Stimulated activated naive CD4-positive, alpha-beta T cell treated with Interleukin-2 at 50 U/mL for 16 hours (primary cell): ENCODE measurements around the gene AMIGO3.

Experiments used
- DNase-seq: peaks from one replicate; lab custom pipeline; 2025; lab: John Stamatoyannopoulos, UW

Gene AMIGO3

GRCh38 chr3:49724586-49724985 is 5.1 kb upstream of the AMIGO3 start:
- DNase-seq = no peak

DNA sequence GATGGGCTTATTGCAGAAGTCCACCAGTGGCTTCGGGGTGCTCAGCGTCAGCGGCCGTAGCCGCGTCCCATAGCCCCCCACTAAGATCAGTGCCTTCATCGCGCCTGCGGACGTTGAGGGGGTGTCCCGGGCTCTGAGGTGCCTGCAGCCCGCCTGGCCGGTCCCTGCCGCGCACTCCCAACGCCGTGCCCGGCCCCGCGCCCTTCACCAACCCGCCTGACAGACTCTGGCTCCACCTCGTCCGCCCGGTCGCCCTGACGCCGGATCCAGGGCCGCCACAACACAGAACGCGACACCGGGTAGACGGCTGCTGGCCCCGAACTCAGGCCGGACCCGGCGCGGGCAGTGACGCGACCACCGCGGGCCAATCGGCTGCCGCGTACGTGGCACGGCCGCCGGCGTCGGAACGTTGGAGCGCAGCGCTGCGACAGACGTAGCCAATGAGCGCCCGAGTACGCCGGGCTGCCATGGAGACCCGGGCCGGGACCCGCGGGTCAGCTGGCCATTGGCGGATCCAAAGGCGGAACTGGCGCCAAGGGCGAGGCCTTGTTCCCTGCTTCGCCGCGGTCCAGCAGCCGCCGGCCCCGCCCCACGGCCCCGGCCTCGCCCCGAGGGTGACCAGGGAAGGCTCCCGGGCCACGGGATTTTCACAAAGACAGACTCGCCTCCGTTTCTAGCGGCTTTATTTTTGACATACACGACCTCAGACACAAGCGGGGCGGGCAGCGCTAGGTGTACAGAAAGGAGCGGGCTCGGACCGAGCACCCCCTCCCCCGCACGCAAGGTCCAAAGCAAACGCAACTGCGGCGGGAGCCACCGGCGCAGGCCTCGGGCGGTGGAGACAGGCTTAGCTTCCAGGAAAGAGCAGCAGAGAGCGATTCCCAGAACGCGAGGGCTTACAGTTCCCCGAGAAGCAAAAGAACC is 4.4 kb upstream of the AMIGO3 start, which contains the start of gene GMPPB:
TSS of gene GMPPB (minus strand) at position 324 of the 924 bp plus-strand sequence. CDS start at position 99, 225 bp downstream.
- peak; percentile 92 for DNase-seq

GRCh38 chr3:49723296-49723627 is 3.8 kb upstream of the AMIGO3 start:
- peak; percentile 54 for DNase-seq

DNA sequence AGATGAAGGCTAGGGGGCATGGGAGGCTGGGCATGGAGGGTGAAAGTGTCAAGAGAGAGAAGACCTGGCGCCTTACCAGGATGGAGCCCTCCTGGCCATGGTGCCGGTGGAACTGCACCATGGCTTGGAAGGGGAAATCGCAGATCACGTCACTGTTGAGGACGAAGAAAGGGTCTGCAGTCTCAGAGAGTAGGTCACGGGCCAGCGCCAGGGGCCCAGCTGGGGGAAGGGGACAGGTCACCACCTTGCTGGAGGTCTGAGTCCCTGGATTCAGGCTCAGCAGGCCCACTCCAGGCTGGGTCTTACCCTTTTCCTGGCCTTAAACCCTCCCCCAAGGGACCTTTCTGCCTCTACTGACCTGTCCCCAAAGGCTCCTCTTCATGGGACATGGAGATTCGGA is 3.4 kb upstream of the AMIGO3 start:
- DNase-seq = no peak

GRCh38 chr3:49721896-49722781 is 2.7 kb upstream of the AMIGO3 start:
- no peak for DNase-seq

DNA sequence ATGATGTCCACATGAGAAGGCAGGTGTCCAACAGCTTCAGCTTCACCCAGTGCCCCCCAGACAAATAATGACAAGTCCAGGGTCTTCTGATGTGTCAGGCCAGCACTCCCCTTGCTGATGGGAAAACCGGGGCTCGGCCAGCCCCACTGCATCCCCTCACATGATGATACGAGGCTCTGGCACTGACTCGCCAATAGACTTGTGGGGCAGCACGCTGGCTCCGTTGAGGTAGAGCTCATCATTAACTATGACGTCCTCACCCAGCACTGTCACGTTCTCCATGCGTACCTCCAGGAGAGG is 2.1 kb upstream of the AMIGO3 start:
- DNase-seq = no peak

GRCh38 chr3:49720855-49721595 is 1.5 kb upstream of the AMIGO3 start:
- no peak for DNase-seq

DNA sequence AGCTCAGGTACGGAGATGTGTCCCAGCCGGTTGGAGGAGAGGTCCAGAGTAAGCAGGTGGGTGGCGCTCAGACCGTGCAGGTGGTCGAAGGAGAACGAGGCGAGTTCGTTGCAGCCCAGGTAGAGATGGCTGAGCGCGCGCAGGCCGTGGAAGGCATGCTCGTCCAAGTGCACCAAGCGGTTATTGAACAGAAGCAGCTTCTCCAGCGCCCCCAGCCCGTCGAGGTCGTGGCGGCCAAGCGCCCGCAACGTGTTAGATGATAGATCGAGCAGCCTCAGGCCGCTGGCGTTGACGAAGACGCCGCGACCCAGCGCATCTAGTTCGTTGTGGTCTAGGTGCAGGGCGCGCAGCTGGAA is 648 bp downstream of the AMIGO3 start:
- no peak for DNase-seq

- no peak for DNase-seq
Observed at GRCh38 chr3:49717959-49718857, 1.3 kb downstream of the AMIGO3 start.

- no peak for DNase-seq
Observed at GRCh38 chr3:49717211-49717958, 2.1 kb downstream of the AMIGO3 start.

- DNase-seq = no peak
Observed at GRCh38 chr3:49716691-49717210, 2.7 kb downstream of the AMIGO3 start.

DNA sequence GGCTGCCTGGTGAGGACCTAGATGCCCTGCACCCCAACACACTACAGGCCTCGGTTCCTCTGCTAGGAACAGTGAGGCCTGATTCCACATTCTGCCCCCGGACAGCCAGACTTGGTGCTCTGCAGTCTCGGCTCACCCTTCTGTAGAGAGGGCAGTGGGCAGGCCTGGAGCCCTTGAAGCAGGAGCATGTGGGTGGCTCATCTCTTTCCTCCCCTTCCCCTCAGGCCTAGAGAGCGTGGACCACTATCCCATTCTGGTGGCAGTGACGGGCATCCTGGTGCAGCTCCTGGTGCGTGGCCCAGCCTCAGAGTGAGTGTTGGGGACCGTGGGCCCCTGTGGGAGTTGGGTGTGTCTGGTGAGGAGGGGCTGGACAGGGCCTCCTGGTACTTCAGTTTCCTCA is 3.3 kb downstream of the AMIGO3 start:
- DNase-seq = no peak

DNA sequence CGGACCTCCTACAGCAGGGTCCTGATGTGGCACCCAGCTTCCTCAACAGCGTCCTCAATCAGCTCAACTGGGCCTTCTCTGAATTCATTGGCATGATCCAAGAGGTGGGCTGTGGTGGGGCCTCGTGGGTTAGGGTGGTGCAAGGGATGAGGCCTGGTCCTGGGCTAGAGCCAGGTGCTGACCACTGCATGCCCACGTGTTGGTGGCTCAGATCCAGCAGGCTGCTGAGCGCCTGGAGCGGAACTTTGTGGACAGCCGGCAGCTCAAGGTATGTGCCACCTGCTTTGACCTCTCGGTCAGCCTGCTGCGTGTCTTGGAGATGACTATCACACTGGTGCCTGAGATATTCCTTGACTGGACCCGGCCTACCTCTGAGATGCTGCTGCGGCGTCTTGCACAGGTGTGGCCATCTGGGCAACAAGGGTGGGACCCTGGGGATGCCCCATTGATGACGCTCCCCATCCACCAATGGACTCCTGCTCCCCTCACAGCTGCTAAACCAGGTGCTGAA is 3.8 kb downstream of the AMIGO3 start:
- no peak for DNase-seq

DNA sequence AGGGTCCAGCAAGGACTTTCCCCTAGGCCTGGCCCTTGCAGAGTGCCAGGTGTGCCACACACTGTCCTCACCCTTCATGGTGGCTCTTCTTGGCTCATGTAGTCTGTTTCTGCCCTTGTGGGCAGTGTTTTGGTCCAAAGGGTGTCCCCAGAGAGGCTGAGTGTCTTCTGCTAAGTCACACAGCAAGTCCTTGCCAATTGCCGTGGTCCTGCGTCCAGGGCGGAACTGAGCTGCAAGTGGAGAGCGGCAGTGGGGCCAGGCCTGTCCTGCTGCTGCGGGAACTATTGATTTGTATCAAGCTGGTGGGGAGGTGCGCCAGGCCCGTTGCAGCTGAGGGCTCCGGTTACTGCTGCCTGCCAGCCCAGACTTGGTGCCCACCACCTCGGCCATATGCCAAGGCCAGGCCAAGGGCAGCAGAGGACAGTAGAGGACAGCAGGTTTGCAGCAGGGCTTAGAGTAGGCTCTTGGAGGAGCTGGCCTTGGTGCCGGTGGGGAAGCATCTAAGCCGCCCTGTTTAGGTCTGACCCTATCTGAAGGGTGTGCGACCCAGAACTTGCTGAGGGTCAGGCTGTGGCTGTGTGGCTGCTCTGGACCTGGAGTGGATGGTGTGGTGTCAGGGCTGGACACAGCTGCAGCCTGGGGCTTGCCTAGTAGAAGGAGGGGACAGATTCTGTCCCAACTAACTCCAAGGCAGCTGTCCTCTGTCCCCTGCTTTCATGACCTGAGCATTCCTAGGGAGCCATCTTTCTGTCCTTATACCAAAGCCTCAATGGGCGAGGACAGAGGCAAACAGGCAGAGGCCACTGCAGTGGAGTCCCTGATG is 4.5 kb downstream of the AMIGO3 start:
- DNase-seq = no peak

DNA sequence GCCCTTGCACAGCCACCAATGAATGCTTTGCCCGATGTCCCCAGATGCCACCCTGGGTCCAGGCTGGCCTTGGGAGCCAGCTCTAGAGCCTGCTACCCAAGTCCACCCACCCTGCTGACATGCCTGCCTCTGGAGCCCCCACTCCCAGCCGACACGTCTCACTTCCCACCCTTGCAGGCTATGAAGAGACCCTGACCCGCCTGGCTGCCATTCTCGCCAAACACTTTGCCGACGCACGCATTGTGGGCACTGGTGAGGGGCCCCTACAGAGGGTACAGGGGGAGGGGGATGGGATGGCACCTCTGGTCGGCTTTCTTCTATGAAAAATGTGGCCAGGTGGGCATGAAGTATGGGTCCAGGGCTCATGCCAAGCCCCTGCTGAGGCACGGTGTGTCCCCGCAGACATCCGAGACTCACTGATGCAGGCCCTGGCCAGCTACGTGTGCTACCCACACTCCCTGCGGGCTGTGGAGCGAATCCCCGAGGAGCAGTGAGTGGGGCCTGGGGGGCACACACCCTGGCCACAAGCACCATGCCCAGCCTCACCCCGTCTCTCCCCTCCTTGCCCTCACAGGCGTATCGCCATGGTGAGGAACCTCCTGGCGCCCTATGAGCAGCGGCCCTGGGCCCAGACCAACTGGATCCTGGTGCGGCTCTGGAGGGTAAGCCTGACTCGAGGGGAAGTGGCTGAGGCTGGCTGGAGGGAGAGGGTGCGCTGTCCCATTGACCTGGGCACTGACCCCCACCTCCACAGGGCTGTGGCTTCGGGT is 6.0 kb downstream of the AMIGO3 start:
- DNase-seq = no peak

DNA sequence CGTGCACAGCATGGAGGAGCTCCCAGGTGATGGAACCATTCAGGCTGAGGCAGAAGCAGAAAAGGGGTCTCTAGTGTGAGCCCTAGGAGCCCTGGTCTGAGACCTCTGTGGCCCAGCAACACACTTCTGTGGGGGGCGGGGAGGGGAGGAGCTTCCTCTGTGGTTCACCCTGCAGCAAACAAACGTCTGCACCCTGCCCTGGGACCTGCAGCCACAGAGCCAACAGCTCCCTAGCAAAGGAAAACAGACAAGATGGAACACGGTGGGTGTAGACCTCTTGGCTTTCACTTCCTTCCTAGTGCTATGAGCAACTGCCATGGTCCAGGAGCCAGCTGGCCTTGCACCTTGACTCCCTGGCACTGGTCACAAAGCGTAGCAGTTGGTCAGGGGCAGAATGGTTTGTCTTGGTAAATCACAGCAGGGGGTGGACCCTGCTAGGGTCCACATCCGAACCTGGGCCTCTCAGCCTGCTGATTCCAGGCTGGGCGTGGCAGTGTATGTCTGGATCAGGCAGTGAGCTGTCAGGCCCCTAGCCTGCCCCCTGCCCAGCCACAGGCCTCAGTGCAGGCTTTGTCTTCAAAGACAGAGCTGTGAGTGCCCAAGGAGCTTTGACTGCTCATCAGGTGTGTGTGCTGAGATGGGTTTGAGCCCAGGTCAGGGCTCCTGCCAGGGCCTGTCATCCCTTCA is 6.7 kb downstream of the AMIGO3 start:
- DNase-seq = no peak

DNA sequence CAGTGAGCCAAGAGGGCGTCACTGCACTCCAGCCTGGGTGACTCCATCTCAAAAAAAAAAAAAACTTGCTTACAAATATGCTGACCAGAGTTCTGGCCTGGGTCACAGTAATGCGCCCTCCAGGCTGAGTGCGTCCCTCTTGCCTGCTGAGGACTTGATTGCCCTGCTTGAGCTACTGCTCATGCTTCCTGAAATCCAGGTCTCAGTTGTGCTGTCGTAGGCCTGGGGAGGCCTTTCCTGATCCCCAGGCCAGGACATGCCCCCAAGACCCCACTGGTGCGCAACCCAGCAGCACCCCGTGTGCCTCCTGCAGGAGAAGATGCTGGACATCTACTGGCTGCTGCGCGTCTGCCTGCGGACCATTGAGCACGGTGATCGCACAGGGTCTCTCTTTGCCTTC is 7.3 kb downstream of the AMIGO3 start:
- DNase-seq = no peak

GRCh38 chr3:49711489-49711888 is 8.0 kb downstream of the AMIGO3 start:
- no peak for DNase-seq
